DMS153 (cell line): Measurements from ENCODE around the gene SNPH.

Experiments used
- DNase-seq: peaks from one replicate; lab custom pipeline; 2025; lab: John Stamatoyannopoulos, UW

The SNPH gene

GRCh38 chr20:1264727-1265126, 1.4 kb upstream of the SNPH start:
- no peak for DNase-seq

GRCh38 chr20:1265226-1265915, 723 bp upstream of the SNPH start:
- DNase-seq, result no peak

- no peak for DNase-seq
These were observed 253 bp upstream of the SNPH start for GRCh38 chr20:1265916-1266166.

GRCh38 chr20:1267161-1267560, 1.1 kb downstream of the SNPH start:
- DNase-seq, result no peak

GRCh38 chr20:1267809-1268374, 1.8 kb downstream of the SNPH start:
- DNase-seq, result no peak

- DNase-seq, result no peak
These were observed 3.1 kb downstream of the SNPH start for GRCh38 chr20:1269235-1269634.

- DNase-seq, result no peak
These were observed 3.8 kb downstream of the SNPH start for GRCh38 chr20:1269850-1270249.

GRCh38 chr20:1272368-1273100, 6.4 kb downstream of the SNPH start:
- no peak for DNase-seq

- DNase-seq, result no peak
These were observed 7.3 kb downstream of the SNPH start for GRCh38 chr20:1273366-1273765.

GRCh38 chr20:1274485-1275311, 8.6 kb downstream of the SNPH start:
- DNase-seq, result peak; percentile 86

GRCh38 chr20:1275919-1276318, 9.8 kb downstream of the SNPH start:
- no peak for DNase-seq

GRCh38 chr20:1277529-1278322, 11.6 kb downstream of the SNPH start:
- DNase-seq, result no peak

GRCh38 chr20:1278993-1279392, 12.9 kb downstream of the SNPH start:
- no peak for DNase-seq

GRCh38 chr20:1280195-1281102, 14.4 kb downstream of the SNPH start:
- no peak for DNase-seq

GRCh38 chr20:1281279-1282057, 15.4 kb downstream of the SNPH start:
- DNase-seq, result peak; percentile 87

- DNase-seq, result no peak
These were observed 16.9 kb downstream of the SNPH start for GRCh38 chr20:1282966-1283365.

- peak; percentile 17 for DNase-seq
These were observed 17.7 kb downstream of the SNPH start for GRCh38 chr20:1283522-1284510.

GRCh38 chr20:1286267-1287024, 20.4 kb downstream of the SNPH start:
- no peak for DNase-seq
